DOHH2 (cell line): ENCODE measurements around the gene NTMT1.

Source experiments
- CTCF ChIP-seq: fragments of 200-600 bp; sonication (generic); IDR thresholded peaks from one replicate; pipeline ENCODE4 v1.5.1; 2014; ENCODE audit warnings: antibody characterized with exemption, mild to moderate bottlenecking, low read depth, low read length; ENCODE audit not compliant: poor library complexity, severe bottlenecking
- EZH2phosphoT487 ChIP-seq: fragments of 200-600 bp; sonication (generic); IDR thresholded peaks from 2 replicates; pipeline ENCODE4 v1.6.1; 2017; ENCODE audit warnings: borderline replicate concordance, mild to moderate bottlenecking, antibody characterized with exemption, low read length, moderate library complexity, mixed read lengths

- TF ChIP-seq CTCF (no peak), EZH2phosphoT487 (no peak)
These were observed 46.7 kb downstream of the NTMT1 start for GRCh38 chr9:129672702-129673101.
